Stimulated activated CD4-positive, alpha-beta T cell treated with anti-CD3 and anti-CD28 coated beads, Interleukin-15, amount 100 ng/mL, for 48 hours (primary cell): ENCODE results near the gene DHRS12.

Experiments used
- DNase-seq, 2 donors: peaks; one replicate each; pipeline ENCODE4 v3.0.0-alpha.2; 2020; ENCODE audit warnings: low read depth in 2 of 2

Gene DHRS12

GRCh38 chr13:51803422-51804294 lies at the start of gene DHRS12:
DHRS12 (minus strand) TSS chr13:51804163; CDS start chr13:51799659, 4,504 bp downstream.
- DNase-seq, result peak; percentile 70 to 72

- DNase-seq, result no peak
Measured at GRCh38 chr13:51849145-51850101, 45.5 kb upstream of the DHRS12 start.

GRCh38 chr13:51848674-51849073 lies 44.7 kb upstream of the DHRS12 start:
- no peak for DNase-seq

- no peak for DNase-seq
Measured at GRCh38 chr13:51846756-51847155, 42.8 kb upstream of the DHRS12 start.

GRCh38 chr13:51845574-51846318 lies 41.8 kb upstream of the DHRS12 start:
- DNase-seq, result no peak

GRCh38 chr13:51844862-51845573 lies 41.1 kb upstream of the DHRS12 start, which contains the start of gene TMEM272:
TMEM272 (minus strand) TSS chr13:51845177; CDS start chr13:51838530, 6,647 bp downstream.
- peak in 1 of 2 donors; percentile 59 for DNase-seq

GRCh38 chr13:51843529-51843928 lies 39.6 kb upstream of the DHRS12 start:
- no peak for DNase-seq

- DNase-seq, result no peak
Measured at GRCh38 chr13:51841732-51842131, 37.8 kb upstream of the DHRS12 start.

GRCh38 chr13:51840917-51841316 lies 37.0 kb upstream of the DHRS12 start:
- DNase-seq, result no peak

GRCh38 chr13:51839711-51840540 lies 36.0 kb upstream of the DHRS12 start:
- DNase-seq, result no peak

GRCh38 chr13:51838240-51838846 lies 34.4 kb upstream of the DHRS12 start:
- DNase-seq, result no peak

GRCh38 chr13:51837016-51837415 lies 33.1 kb upstream of the DHRS12 start:
- DNase-seq, result no peak

GRCh38 chr13:51834581-51835171 lies 30.7 kb upstream of the DHRS12 start:
- DNase-seq, result no peak

GRCh38 chr13:51833980-51834379 lies 30.0 kb upstream of the DHRS12 start:
- DNase-seq, result no peak

GRCh38 chr13:51832471-51833152 lies 28.6 kb upstream of the DHRS12 start:
- DNase-seq, result no peak

- no peak for DNase-seq
Measured at GRCh38 chr13:51831519-51831918, 27.6 kb upstream of the DHRS12 start.

GRCh38 chr13:51829568-51829899 lies 25.6 kb upstream of the DHRS12 start:
- DNase-seq, result no peak

- DNase-seq, result no peak
Measured at GRCh38 chr13:51828730-51829567, 25.0 kb upstream of the DHRS12 start.
